22Rv1 (cell line): ENCODE measurements around the gene ATXN1.
A peak's percentile ranks its signal among the peaks of the same experiment; 100 is the strongest.

Source experiments
- H3K27ac ChIP-seq: fragments of 450-650 bp; 2 replicates; pipeline ENCODE4 v1.5.1; 2017
- ZFX ChIP-seq: fragments of 450-650 bp; IDR thresholded peaks from 2 replicates; pipeline ENCODE4 v1.6.1; 2017; ENCODE audit warnings: antibody characterized with exemption, borderline replicate concordance
- TF ChIP-seq, protein P1 (sequence below): fragments of 450-650 bp; IDR thresholded peaks from 2 replicates; pipeline ENCODE4 v1.5.1; 2017; ENCODE audit warnings: mild to moderate bottlenecking

ATXN1 gene

DNA sequence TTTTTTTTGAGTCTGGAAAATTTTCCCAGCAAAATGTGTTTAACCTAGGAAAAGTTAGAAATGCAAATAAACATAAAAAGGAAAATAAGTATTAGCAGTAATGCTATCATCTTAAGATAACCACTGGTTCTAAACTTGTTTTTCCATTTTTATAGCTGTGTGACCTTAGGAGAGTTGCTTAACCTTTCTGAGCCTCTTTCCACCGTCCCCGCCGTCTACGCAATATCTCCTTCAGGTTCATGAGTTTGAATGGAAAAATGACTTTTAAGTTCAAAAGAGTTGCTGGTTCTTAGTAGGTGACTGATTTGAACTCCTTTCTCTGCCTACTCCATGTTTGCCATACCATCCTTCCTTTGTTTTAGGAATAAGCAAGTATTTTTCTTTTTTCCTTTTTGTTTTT, 478.9 kb downstream of the ATXN1 start:
- no peak overlapping the region for H3K27ac ChIP-seq
- TF ChIP-seq, protein P1, sequence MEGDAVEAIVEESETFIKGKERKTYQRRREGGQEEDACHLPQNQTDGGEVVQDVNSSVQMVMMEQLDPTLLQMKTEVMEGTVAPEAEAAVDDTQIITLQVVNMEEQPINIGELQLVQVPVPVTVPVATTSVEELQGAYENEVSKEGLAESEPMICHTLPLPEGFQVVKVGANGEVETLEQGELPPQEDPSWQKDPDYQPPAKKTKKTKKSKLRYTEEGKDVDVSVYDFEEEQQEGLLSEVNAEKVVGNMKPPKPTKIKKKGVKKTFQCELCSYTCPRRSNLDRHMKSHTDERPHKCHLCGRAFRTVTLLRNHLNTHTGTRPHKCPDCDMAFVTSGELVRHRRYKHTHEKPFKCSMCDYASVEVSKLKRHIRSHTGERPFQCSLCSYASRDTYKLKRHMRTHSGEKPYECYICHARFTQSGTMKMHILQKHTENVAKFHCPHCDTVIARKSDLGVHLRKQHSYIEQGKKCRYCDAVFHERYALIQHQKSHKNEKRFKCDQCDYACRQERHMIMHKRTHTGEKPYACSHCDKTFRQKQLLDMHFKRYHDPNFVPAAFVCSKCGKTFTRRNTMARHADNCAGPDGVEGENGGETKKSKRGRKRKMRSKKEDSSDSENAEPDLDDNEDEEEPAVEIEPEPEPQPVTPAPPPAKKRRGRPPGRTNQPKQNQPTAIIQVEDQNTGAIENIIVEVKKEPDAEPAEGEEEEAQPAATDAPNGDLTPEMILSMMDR, result no peak
- no peak for TF ChIP-seq ZFX

DNA sequence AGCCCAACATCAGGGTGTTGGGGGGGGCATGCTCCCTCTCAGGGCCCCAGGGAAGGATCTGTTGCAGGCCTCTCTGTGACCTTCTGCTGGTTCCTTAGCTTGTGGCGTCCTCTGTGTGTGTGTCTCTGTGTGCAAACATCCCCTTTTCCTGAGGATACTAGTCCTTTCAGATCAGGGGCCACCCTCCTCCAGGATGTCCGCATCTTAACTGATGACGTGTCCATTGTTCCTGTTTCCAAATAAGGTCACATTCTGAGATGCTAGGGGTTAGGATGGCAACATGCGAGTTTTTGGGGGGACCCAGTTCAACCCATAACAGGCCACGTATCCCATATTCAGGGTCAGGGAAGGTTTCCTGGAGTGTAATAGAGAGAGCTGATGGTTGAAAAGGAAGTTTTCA, 482.0 kb downstream of the ATXN1 start:
- no peak overlapping the region for H3K27ac ChIP-seq

DNA sequence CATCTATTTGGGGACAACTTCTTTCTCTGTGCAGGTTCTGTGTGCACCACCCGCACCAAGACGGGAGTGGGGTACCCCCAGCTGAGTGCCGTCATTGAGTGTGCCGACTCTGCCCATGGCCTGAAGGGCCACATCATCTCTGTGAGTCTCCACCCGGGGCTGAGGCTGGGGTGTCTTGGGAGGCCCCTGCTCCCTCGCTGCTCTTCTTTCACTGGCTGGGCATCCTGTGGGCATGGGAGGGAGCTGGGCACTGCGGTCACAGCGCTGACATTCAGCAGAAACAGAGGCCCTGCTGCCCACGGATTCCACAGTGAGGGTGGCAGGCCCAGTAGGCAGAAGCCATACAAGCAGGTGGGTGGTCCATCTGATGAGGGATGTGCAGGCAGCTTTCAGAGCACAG, 482.5 kb downstream of the ATXN1 start:
- no peak overlapping the region for H3K27ac ChIP-seq
- TF ChIP-seq ZFX, result no peak
- TF ChIP-seq, protein P1, result no peak

More for the DNA sequence above, 482.0 kb downstream of the ATXN1 start:
- TF ChIP-seq, protein P1, result no peak
- TF ChIP-seq ZFX, result no peak

DNA sequence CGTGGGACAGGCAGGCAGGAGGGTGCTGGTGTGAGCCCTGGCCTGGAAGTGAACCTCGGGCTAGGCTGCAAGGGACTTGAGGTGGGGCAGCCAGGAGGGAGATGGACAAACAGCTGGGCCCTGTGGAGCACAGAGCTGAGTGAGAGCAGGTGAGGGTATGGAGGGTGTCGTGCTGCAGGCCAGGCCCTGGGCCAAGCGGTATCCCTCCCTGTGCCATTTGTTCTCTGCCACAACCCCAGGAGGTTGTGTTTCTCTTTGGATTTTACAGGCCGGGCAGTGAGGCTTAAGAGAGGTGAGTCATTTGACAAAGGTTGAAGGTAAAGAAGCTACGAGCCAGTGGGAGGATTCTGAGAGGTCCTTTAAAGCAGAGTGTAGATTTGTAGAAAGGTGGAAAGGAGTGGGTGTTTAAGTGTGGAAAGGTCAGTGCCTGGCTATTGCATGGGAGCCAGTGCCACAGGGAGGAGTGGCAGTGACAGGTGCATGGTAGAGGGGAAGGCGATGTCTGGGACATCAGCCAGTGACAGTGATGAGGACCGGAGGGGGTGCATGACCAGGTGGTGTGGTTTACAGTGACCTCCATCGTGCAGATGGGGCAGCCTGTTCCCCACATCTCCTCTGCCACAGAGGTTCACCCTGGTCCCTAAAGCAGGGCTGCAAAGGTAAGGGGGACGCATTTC, 483.1 kb downstream of the ATXN1 start:
- H3K27ac ChIP-seq, result peak overlapping the region; percentile 10; the same call in 1 of the 2 replicates

DNA sequence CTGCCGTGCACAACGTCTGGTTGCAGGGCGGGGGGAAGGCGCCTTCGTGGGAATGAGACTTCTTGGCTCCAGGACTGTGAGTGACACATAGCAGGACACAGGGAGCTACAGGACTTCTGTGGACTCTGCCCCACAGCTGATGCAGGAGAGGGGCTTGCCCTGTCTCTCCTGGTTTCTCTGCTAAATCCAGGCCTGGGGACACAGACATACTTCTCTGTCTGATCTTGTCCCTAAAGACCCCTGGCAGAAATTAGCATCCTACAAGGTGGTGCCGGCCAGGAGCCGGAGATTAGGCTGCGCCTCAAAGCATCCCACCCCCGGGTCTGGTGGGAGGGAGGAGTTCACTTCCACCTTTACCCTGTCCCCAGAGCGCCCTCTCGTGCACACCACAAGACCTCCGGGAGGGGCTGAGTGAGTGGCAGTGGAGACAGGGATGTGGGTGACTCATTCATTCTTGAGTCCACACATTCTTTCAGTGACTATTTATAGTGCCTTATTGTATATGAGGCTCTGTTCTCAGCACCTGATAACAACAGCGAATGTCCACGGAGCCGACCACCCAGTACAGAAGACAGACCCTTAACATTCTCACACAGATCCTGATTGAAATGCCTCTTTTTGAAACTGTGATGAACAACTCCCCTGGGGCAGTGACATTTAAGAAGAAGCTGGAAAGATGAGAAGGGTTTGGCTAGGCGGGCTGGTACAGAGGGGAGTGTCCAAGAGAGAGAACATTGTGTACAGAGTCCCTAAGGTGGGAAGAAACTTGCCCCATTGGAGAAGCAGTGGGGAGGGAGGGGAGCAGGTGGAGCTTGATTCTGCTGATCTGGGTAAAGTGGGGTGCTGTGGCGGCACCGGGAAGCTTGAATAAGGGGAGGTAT, 483.9 kb downstream of the ATXN1 start:
- H3K27ac ChIP-seq, result peak overlapping the region; percentile 10; the same call in 1 of the 2 replicates
- TF ChIP-seq ZFX, result no peak
- TF ChIP-seq, protein P1, result peak; percentile 22; the same call in 1 of the 2 replicates

More for the DNA sequence above, 483.1 kb downstream of the ATXN1 start:
- no peak for TF ChIP-seq ZFX

DNA sequence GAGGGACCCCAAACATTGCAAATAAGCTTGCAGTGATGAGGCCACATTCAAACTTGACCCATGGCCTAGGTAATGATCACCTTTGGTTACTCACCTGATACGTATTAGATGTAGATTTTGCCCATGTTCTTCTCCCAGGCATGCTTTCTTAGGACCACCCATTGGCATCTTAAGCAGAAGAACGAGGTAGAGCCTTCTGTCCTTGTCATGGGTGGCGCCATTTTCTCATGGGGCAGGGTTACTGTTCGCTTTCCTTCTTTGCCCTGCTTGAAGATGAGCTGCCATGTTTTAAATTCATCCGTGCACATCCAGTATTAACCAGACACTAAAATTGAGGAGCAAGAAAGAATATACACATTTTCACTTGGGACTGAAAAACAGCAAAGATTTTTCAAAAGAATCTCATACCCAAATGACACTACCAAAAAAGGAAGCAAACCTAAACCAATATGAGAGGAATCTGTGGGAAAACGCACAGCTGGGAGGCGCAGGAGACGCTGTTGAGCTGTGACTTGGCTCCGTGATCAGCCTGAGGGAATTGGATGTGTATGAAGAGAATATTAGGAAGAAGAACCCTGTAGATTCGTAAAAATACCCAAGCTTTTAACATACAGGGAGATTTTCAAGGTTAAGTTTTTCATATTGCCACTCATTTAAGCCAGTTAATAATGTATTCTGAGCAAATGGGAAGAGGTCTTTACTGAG, 486.2 kb downstream of the ATXN1 start:
- no peak overlapping the region for H3K27ac ChIP-seq
- TF ChIP-seq, protein P1, result no peak
- TF ChIP-seq ZFX, result no peak

DNA sequence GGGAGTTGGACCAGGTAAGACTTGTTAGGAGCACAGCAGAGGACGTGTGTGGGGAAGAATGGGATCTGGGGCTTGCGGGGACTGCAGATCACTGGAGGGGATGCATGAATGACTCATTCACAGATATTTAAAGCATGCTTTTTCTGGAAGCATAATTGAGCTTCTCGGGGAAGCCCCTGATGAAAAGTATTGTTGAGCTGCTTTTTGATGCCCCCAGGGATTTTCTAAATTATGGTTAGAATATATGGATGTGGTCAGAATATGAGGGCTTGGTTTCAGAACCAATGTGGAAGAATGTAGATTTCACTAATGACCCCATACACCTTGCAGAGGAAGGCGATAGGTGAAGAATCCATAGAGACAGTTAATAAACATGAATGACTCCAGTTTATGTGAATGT, 486.8 kb downstream of the ATXN1 start:
- no peak overlapping the region for H3K27ac ChIP-seq
- TF ChIP-seq, protein P1, result no peak
- no peak for TF ChIP-seq ZFX
